Stimulated activated CD8-positive, alpha-beta memory T cell treated with anti-CD3 and anti-CD28 coated beads, Interleukin-7, amount 100 ng/mL, for 48 hours (primary cell): ENCODE measurements around the gene P3H4.

Source experiments
- DNase-seq, 2 donors: peaks; one replicate each; pipeline ENCODE4 v3.0.0-alpha.2; 2020; ENCODE audit warnings: low read depth in 1 of 2; ENCODE audit errors: extremely low read depth in 1 of 2

P3H4 gene

DNA sequence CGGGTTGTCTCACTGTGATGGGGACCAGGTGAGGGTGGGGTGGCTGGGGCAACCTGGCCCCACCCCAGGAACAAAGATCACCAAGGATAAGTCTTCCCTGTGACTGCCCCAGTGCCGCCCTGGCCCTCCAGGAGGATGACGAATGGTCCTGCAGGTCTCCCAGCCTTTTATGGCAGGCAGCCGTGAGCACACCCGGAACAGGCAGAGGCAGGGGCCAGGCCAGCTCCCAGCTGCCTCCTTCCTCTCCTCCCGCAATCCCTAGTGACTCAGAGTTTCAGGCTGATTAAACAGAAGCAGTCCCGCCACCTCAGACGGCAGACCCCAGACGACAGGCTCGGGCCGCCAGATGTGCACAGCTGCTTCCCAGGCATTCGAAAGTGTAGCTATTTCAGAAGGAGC is 38.6 kb downstream of the P3H4 start:
- DNase-seq, result no peak

- DNase-seq, result no peak
These were observed 39.1 kb downstream of the P3H4 start for GRCh38 chr17:41772586-41773189.

DNA sequence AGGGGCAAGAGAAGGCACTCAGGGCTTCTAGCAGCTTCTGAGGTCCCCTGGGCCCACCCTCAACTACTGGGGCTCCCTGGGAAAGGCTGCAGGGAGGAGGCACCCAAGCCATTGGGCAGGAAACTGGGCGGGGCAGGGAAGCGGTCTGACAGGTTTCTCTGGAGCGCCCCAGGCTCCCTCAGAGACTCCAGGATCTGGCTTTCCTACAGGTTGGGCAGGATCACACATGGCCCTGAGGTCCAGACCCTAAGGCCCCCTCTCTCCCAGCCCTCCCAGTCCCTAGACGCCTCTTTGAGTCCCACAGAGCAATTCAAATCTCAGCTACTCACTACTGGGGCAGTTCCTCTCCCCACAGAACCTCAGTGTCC is 39.5 kb downstream of the P3H4 start:
- no peak for DNase-seq

DNA sequence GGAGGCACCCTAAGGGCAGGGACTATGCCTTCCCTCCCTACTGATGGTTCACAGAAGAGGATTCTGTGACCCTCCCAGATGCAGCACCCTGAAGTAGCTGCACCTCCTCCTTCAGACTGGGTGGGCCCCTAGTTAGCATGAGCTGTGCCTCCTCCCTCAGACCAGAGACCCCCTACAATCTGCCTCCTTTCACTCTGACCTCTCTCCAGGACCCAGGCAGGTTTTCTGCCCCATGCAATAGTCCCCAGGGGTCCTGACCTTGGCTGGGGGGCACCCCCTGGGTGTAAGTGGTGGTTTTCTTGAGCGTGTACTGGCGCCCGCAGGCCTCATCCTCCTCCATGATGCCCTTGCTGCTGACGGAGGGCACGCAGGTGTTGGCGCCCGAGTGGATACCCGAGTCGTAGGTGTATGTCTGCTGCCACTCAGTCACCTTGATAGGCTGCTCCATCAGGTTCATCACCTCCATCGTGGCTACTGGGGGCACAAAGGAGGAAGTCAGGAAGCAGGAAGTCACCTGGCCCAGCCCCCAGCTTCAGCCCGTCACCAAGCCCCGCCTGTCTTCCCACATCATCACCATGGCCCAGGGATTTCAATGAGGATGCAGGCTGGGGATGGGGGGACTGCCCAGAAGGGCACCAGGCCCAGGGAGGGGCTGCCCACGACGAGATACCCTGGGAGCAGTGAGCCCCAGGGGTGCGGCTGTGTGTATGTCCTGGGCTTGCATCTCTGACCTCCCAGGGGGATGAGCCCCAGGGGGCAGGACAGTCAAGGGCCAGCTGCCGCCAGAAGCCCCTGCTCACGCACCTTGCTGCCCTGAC is 40.2 kb downstream of the P3H4 start:
- no peak for DNase-seq

- no peak for DNase-seq
These were observed 41.8 kb downstream of the P3H4 start for GRCh38 chr17:41769985-41770384.

- DNase-seq, result no peak
These were observed 42.3 kb downstream of the P3H4 start for GRCh38 chr17:41769346-41769862.

DNA sequence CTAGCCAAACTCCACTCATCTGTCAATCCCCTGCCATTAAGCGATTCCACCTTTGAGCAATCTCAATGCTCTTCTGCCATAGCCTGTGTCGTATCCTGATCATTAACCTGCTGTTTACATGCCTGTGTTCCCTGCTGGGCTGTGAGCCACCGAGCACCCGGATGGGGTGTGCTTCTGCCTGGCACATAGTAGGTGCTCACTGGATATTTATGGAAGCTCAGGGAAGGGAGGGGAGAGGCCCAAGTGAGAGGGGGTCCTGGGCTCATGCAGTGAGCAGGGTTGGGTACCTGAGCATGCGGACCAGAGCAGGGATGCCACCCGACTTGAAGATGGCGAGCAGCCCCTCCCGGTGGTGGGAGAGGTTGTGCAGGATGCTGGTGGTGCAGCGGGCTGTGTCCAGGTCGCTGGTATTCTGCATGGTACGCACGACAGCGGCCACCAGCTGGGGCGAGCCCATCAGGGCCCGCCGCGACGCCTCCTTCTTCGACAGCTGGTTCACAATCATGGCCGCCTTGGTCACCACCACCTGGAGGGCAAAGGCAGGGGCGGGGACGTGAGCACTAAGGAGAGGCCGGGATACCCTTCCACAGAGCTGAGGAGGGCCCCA is 43.0 kb downstream of the P3H4 start:
- DNase-seq, result no peak

GRCh38 chr17:41767324-41768042 is 44.3 kb downstream of the P3H4 start:
- no peak for DNase-seq

DNA sequence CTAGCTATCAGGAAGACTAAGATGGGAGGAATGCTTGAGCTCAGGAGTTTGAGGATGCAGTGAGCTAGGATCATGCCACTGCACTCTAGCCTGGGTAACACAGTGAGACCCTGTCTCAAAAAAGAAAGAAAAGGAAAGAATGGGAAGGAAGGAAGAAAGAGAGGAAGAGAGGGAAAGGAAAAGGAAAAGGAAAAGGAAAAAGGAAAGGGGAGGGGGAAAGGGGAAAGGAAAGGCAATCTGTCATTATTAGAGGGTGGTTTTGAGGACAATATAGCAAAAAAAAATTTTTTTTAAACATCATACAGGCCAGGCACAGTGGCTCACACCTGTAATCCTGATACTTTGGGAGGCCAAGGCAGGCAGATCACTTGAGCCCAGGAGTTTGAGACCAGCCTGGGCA is 45.6 kb downstream of the P3H4 start:
- no peak for DNase-seq

DNA sequence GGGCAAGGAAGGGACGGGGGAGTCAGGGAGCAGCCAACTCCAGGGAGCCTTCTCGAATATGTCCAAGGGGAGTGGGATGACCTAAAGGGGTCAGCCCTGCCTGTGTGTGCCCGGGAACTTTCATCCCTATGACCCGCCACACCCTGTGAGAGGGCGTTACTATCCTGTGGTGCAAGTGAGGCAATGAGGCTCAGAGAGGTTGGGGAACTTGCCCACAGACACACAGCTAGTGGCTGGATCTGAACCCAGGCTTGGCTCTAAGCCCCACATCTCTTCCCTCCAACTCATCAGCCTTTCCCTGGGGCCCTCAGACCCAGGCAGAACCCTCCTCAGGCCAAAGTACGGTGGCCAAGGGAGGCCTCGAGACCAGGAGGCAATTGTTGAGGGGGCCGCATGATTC is 48.4 kb downstream of the P3H4 start:
- DNase-seq, result no peak

DNA sequence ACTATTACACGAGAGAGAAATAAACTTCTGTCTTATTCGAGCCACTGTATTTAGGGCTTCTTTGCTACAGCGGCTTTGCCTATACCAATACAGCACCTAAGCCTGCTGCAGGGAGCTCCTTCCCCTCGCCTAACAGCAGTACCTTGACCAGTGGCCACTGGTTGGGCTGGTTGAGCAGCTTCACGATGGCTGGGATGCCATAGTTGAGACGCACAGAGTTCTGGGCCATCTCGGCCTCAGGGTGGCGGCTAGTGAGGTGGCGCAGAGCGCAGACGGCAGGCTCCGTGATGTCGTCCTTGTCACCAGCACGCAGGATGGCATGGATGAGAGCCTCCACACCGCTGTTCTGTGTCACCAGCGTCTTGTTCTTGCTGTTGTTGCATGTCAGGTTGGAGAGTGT is 48.9 kb downstream of the P3H4 start:
- DNase-seq, result no peak

- DNase-seq, result no peak
These were observed 49.4 kb downstream of the P3H4 start for GRCh38 chr17:41762391-41762790.

DNA sequence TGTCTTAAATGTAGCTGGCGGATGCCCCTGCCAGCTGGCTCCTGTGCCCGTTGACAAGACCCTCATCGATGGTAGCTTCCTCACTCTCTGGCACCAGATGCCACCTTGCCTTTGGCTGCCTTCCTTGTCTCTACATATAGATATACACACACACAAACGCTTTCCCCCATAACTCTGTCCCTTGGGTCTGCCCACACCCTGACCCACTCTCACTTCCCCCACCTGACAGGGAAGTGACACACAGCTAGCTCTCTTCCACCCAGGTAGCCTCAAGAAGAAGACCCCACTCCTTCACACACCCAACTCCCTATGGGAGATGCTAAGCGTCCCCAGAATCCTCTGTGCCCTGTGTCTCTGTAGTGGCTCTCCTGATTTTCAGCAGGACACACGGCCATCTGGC is 50.9 kb downstream of the P3H4 start:
- no peak for DNase-seq

DNA sequence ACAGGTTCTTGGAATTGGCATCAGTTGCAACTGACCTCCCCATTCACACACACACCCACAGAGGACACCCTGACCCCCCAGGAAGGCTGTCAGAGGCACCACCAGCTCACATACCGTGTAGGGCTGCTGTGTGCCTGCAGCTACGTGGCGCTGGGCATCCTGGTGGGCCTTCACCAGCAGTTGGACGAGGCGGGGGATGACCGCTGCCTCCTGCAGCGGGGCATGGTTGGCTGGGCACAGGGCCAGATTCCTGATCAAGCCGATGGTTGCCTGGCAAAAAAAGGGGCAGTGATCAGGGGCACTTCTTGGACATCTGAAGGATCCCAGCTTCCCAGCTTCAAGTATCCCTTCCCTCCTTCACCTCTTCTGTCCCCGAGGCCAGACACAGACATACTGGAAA is 53.1 kb downstream of the P3H4 start:
- DNase-seq, result no peak

DNA sequence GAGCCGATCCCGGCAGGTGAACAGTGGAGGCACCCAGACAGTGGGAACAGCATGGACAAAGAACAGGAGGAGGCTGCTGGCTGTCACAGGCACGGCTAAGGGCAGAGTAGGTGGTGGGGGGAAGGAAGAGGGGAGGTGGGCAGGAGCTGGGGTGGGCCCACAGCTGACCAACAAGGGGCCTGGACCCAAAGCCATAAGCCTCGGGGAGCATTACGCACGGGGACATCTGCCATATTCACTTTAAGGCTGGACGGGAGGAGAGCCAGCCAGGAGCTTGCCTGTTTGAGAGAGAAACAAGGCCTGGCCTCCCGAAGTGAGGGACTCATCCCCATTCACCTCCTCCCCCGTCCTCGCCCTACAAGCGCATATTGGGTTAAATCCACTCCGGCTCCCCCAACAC is 57.7 kb downstream of the P3H4 start:
- no peak for DNase-seq
